Lower leg skin (tissue), 3 donors: Measurements from ENCODE around the gene RNU1-4.
"Not testable (repeated sequence)": the region's sequence is repeated elsewhere in the genome, so short reads cannot be mapped to it uniquely, and the experiment has no call there.

ENCODE experiments used
- POLR2A ChIP-seq, 2 donors: fragments of 450-650 bp; IDR thresholded peaks; one replicate each; pipeline ENCODE4 v1.6.1; 2016 to 2017; ENCODE audit warnings: antibody characterized with exemption in 2 of 2, mild to moderate bottlenecking in 1 of 2, moderate library complexity in 1 of 2
- TF ChIP-seq, protein P1 (sequence below), 3 donors: fragments of 450-650 bp; IDR thresholded peaks; one replicate each; pipeline ENCODE4 v1.5.1; 2016; ENCODE audit warnings: antibody characterized with exemption in 3 of 3, mild to moderate bottlenecking in 3 of 3, moderate library complexity in 2 of 3

- TF ChIP-seq, protein P1, sequence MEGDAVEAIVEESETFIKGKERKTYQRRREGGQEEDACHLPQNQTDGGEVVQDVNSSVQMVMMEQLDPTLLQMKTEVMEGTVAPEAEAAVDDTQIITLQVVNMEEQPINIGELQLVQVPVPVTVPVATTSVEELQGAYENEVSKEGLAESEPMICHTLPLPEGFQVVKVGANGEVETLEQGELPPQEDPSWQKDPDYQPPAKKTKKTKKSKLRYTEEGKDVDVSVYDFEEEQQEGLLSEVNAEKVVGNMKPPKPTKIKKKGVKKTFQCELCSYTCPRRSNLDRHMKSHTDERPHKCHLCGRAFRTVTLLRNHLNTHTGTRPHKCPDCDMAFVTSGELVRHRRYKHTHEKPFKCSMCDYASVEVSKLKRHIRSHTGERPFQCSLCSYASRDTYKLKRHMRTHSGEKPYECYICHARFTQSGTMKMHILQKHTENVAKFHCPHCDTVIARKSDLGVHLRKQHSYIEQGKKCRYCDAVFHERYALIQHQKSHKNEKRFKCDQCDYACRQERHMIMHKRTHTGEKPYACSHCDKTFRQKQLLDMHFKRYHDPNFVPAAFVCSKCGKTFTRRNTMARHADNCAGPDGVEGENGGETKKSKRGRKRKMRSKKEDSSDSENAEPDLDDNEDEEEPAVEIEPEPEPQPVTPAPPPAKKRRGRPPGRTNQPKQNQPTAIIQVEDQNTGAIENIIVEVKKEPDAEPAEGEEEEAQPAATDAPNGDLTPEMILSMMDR (IDR thresholded peaks at IDR 0.05), result not testable (repeated sequence)
- TF ChIP-seq POLR2A (IDR thresholded peaks at IDR 0.05), result not testable (repeated sequence)
These were observed 32.9 kb downstream of the RNU1-4 start for GRCh38 chr1:16773205-16773596.
